ENCODE measurements around the gene SMCHD1.
"Not testable (repeated sequence)": the region's sequence is repeated elsewhere in the genome, so short reads cannot be mapped to it uniquely, and the experiment has no call there.

The SMCHD1 gene

DNA sequence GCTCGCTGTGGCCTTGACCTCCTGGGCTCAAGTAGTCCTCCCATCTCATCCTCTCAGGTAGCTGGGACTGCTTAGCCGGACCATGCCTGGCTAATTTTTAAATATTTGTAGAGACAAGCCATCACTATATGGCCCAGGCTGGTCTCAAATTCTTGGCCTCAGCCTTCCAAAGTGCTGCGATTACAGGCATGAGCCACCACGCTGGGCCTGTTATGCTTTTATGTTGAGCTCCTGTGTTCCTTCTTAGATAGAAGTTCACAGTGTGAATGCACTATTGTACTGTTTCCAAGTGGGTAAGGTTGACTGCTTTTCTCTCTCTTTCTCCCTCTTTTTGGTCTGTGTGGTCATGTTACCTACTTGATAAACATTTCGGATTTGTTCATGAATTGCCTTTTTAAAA is 61.9 kb downstream of the SMCHD1 start:
- no peak for TF ChIP-seq CTCF (conservative IDR thresholded peaks at IDR 0.05)
- no peak for TF ChIP-seq ZFX (IDR thresholded peaks at IDR 0.05)
- no peak overlapping the region for H3K27ac ChIP-seq

DNA sequence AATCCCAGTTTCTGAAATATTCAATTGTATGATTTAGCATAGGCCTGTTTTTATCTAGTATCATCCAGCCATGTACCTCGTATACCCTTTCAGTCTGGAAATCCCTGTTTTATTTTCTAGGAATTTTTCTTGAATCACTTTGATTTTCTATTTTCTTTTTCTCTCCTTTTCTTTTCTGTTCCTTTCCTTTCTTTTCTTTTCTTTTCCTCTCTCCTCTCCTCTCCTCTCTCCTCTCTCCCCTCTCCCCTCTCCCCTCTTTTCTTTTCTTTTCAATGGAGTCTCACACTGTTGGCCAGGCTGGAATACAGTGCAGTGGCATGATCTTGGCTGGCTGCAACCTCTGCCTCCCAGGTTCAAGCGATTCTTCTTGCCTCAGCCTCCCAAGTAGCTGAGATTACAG is 63.5 kb downstream of the SMCHD1 start:
- TF ChIP-seq CTCF (conservative IDR thresholded peaks at IDR 0.05) = no peak
- TF ChIP-seq ZFX (IDR thresholded peaks at IDR 0.05) = no peak
- no peak overlapping the region for H3K27ac ChIP-seq

- TF ChIP-seq ZFX (IDR thresholded peaks at IDR 0.05) (no peak), CTCF (conservative IDR thresholded peaks at IDR 0.05) (no peak)
- H3K27ac ChIP-seq = no peak overlapping the region
Observed at GRCh38 chr18:2723207-2723606, 67.7 kb downstream of the SMCHD1 start.

DNA sequence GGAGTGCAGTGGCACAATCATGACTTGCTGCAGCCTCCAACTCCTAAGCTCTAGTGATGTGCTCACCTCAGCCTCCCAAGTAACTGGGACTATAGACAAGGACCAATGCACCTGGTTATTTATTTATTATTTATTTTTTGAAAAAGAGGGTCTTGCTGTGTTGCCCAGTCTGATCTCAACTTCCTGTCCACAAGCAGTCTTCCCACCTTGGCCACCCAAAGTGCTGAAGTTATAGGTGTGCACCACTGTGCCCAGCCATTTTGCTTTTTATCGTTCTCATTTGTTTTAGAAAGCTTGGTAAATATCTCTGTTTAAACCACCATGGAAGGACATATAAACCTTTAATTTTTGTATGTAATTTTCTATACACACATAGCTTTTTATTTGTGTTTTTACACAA is 74.2 kb downstream of the SMCHD1 start:
- H3K27ac ChIP-seq = no peak overlapping the region
- no peak for TF ChIP-seq CTCF (conservative IDR thresholded peaks at IDR 0.05)
- TF ChIP-seq ZFX (IDR thresholded peaks at IDR 0.05) = no peak

DNA sequence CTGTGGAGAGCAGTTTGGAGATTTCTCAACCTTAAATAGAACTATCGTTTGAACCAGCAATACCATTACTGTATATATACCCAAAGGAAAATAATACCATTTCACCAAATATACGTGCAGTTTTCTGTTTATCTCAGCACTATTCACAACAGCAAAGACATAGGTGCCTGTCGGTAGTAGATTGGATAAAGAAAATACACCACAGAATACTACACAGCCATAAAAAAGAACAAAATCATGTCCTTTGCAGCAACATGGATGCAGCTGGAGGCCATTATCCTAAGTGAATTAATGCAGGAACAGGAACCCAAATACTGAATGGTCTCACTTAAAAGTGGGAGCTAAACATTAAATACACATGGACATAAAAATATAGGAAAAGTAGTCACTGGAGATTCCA is 81.3 kb downstream of the SMCHD1 start:
- TF ChIP-seq ZFX (IDR thresholded peaks at IDR 0.05) = no peak
- no peak for TF ChIP-seq CTCF (conservative IDR thresholded peaks at IDR 0.05)
- no peak overlapping the region for H3K27ac ChIP-seq

- not testable (repeated sequence) for H3K27ac ChIP-seq
Observed at GRCh38 chr18:2740082-2740481, 84.6 kb downstream of the SMCHD1 start.

DNA sequence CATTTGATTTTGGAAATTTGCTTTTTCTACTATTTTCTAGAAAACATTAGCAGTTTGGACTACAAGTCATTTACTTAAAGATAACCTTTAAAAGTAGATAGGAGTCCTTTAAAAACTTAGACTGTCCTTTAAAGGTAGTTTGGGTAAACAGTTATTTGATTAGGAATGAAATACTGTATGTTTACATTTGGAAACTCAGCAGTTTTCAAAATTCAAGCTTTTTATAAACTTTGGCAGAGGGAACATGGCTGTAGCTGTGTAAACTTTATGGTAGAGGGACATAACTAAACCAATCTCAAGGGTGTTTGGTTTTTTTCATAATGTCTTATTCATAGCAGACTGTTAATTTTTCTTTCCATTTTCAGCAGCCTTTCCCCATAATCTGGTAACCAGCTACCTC is 90.7 kb downstream of the SMCHD1 start:
- H3K27ac ChIP-seq = no peak overlapping the region
- no peak for TF ChIP-seq ZFX (IDR thresholded peaks at IDR 0.05)
- TF ChIP-seq CTCF (conservative IDR thresholded peaks at IDR 0.05) = no peak

DNA sequence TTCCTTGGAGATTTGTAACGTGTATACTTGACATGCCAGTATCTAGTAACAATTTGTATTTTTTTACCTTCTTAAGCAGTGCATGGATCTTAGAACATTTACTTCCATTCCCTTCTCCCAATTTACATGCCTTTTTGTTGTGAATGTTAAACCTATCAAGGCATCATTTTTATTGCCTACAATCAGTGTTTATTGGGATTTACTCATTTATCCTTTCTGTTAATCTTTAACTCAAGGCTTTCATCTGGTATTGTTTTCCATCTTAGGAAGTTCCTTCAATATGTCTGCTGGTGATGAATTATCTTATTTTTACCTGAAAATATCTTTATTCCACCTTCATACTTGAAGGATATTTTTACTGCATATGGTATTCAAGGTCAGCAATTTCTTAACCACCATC is 102.8 kb downstream of the SMCHD1 start:
- no peak overlapping the region for H3K27ac ChIP-seq
- TF ChIP-seq CTCF (conservative IDR thresholded peaks at IDR 0.05) (no peak), ZFX (IDR thresholded peaks at IDR 0.05) (no peak)

All from C4-2B (cell line).